Mucosa of rectum (tissue), 2 donors: ENCODE measurements around the gene VWA3A.
"Not testable (repeated sequence)": the region's sequence is repeated elsewhere in the genome, so short reads cannot be mapped to it uniquely, and the experiment has no call there.

ENCODE experiments used
- H3K27ac ChIP-seq, 2 donors: one replicate each; pipeline ENCODE4 v1.7.0; 2013; ENCODE audit warnings: inconsistent platforms in 2 of 2, low read depth in 2 of 2, low read length in 2 of 2
- H3K27me3 ChIP-seq, 2 donors: one replicate each; pipeline ENCODE4 v1.7.0; 2013; ENCODE audit warnings: low read length in 2 of 2; ENCODE audit not compliant: control insufficient read depth in 2 of 2, insufficient read depth in 2 of 2
- H3K36me3 ChIP-seq, 2 donors: one replicate each; pipeline ENCODE4 v1.7.0; 2013; ENCODE audit warnings: low read length in 2 of 2; ENCODE audit not compliant: control insufficient read depth in 2 of 2, insufficient read depth in 2 of 2
- H3K4me1 ChIP-seq, 2 donors: one replicate each; pipeline ENCODE4 v1.7.0; 2013; ENCODE audit warnings: low read length in 2 of 2, mild to moderate bottlenecking in 1 of 2; ENCODE audit not compliant: control insufficient read depth in 2 of 2, insufficient read depth in 2 of 2
- H3K4me3 ChIP-seq, 2 donors: one replicate each; pipeline ENCODE4 v1.7.0; 2013; ENCODE audit warnings: low read length in 2 of 2
- H3K9ac ChIP-seq, 2 donors: one replicate each; pipeline ENCODE4 v1.7.0; 2013; ENCODE audit warnings: low read length in 2 of 2, low read depth in 1 of 2, mild to moderate bottlenecking in 1 of 2
- H3K9me3 ChIP-seq, 2 donors: one replicate each; pipeline ENCODE4 v1.7.0; 2013; ENCODE audit warnings: low read length in 2 of 2; ENCODE audit not compliant: control insufficient read depth in 2 of 2
- donor health status: healthy.
- donor health status: Normal muscosa, but diverticular disease.

The VWA3A gene

DNA sequence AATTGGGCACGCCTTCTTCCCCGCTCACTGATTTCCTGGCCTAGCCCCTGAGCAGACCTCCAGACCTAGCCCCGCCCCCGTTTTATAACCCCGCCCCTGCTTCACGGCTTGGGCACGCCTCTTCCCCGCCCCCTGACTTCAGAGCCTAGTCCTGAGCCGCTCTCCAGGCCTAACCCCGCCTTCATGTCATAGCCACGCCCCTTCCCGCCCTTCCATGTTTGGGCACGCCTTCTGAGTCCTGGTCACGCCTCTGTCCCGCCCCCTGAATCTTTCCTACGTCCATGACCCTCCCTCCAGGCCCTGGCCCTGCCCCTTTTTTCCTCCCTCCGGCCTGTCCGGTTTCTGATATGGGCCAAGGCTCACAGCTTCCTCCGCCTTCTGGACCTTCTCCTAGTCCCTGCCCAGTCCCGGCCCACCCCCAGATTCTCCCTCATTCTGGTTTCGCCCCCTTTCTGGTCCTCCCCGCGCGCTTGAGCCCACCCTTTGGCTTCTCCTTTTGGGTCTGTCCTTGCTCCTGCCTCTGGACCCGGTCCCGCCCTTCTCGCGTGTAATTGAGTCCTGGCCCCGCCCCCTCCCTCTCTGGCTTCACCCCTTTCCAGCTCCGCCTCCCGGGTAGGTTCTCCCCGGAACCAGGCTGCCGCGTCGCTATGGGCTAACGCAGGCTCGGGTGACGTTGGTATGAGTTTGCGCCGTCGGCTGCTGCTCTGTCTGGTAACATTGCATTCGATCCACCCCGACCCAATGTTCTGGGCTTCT lies 98.6 kb downstream of the VWA3A start:
- Histone ChIP-seq H3K27ac (peak overlapping the region; percentile 99 to 100), H3K9me3 (no peaks in the 10 kb centered on the region), H3K9ac (peak overlapping the region; percentile 84 to 93), H3K27me3 (no peaks in the 10 kb centered on the region), H3K36me3 (no peaks in the 10 kb centered on the region), H3K4me1 (peaks cover 34 to 37% of the 10 kb centered on the region in 2 donors), H3K4me3 (peak overlapping the region; percentile 76 to 87)

DNA sequence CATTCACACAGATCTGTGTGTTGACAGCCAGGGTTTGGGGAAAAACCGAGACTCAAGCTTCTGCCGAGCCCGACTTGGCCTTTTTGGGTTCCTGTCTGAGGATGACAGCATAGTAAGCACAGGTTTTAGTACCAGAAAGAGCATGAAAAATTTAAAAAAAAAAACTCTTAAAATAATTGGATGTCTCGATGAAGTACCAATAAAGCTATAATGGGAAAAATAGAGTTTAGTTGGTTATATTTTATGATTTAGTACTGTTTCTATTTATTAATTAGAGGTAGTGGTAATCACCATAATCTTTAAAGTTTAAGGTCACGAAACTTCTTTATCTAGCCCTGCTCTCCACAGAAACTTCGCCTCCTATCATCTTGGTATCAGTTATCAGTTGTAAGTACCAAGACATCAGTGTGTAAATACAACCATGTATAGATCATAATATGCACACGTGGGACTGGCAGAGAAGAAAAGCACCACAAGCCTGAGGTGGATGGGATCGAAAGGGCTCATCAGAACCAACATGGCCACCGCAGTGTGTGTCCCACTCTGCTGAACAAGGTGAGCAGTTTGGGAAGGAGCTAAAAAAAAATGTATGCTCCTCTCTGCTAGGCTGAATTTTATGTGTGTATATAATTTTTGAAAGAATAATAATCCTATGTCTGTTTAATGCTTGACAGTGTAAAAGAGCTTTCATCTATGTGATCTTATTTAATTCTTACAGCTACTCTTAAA lies 99.4 kb downstream of the VWA3A start:
- no peaks in the 10 kb centered on the region for H3K27me3 ChIP-seq
- H3K4me1 ChIP-seq = peaks cover 37% of the 10 kb centered on the region in 2 donors
- H3K9me3 ChIP-seq = no peaks in the 10 kb centered on the region
- peak overlapping the region; percentile 84 to 93 for H3K9ac ChIP-seq
- no peaks in the 10 kb centered on the region for H3K36me3 ChIP-seq
- peak overlapping the region; percentile 99 for H3K27ac ChIP-seq
- peak overlapping the region; percentile 76 to 87 for H3K4me3 ChIP-seq

DNA sequence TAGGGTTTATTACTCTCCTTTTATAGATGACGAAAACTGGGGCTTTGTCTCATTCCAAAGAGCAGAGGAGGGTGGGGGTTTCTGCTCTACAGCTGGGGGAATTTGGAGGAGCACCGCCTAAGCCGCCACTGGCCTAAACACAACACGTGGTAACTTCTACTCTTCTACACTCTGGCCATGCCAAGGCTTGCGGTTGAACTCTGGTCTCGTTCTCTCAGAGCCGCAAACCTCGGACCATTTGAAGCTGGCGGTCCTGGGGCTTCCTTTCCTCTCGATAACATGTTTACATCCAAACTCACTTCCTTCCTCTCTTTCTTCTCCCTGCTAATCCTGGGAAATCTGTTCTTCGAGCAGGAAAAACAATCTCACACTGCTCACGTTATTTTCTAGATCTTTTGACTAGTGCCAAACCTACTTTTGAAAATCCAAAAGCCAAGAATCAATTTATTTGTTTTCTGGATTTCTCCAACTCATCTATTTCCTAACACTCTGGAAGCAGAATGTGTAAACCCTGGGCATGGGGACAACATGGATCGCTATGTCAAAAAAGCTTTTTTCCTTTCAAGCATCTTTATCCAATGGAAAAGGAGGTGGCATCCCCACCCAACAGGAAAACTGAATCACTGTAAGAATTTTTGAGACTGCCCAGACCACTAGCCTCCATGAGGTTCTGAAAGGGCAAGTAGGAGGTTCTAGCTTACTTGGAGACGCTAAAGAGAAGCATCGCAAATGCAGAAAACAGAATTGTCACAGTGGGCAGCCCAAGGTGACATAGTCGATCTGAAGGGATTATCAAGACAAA lies 100.1 kb downstream of the VWA3A start:
- Histone ChIP-seq H3K27ac (peak overlapping the region; percentile 99), H3K9me3 (no peaks in the 10 kb centered on the region), H3K9ac (peak overlapping the region; percentile 63 to 93), H3K4me3 (peak overlapping the region; percentile 76 to 87), H3K36me3 (no peaks in the 10 kb centered on the region), H3K4me1 (peaks cover 37% of the 10 kb centered on the region in 2 donors), H3K27me3 (no peaks in the 10 kb centered on the region)

- no peak overlapping the region for H3K4me3 ChIP-seq
- no peaks in the 10 kb centered on the region for H3K27me3 ChIP-seq
- no peak overlapping the region for H3K9ac ChIP-seq
- no peaks in the 10 kb centered on the region for H3K9me3 ChIP-seq
- H3K36me3 ChIP-seq = no peaks in the 10 kb centered on the region
- H3K27ac ChIP-seq = peak overlapping the region; percentile 99
- H3K4me1 ChIP-seq = peaks cover 37% of the 10 kb centered on the region in 2 donors
Observed at GRCh38 chr16:22193063-22193411, 100.7 kb downstream of the VWA3A start.

GRCh38 chr16:22194707-22195444 lies 102.5 kb downstream of the VWA3A start:
- Histone ChIP-seq H3K9ac (peak overlapping the region in 1 of 2 donors; percentile 32), H3K36me3 (no peaks in the 10 kb centered on the region), H3K27ac (peak overlapping the region in 1 of 2 donors; percentile 43), H3K27me3 (no peaks in the 10 kb centered on the region), H3K9me3 (no peaks in the 10 kb centered on the region), H3K4me1 (peaks cover 19% of the 10 kb centered on the region in 2 donors), H3K4me3 (no peak overlapping the region)

DNA sequence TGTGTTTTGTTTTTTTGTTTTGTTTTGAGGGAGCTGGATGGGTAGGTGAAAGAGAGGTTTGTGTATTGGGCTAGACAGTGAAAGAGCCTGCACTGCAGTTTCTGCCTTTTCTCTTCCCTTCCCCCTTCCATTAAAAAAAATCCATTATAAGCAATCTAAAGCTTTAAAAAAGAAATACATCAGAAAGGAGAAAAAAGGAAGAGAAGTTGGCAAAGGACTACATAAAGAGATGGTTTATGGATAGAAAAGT lies 103.0 kb downstream of the VWA3A start:
- Histone ChIP-seq H3K9ac (peak overlapping the region in 1 of 2 donors; percentile 32), H3K27me3 (no peaks in the 10 kb centered on the region), H3K9me3 (no peaks in the 10 kb centered on the region), H3K36me3 (no peaks in the 10 kb centered on the region), H3K4me1 (peaks cover 18% of the 10 kb centered on the region in 2 donors), H3K4me3 (peak overlapping the region in 1 of 2 donors; percentile 77), H3K27ac (peak overlapping the region; percentile 40 to 43)

- Histone ChIP-seq H3K4me3 (peak overlapping the region; percentile 75 to 77), H3K27ac (peak overlapping the region; percentile 40 to 43), H3K4me1 (peaks cover 18% of the 10 kb centered on the region in 2 donors), H3K27me3 (no peaks in the 10 kb centered on the region), H3K9me3 (no peaks in the 10 kb centered on the region), H3K9ac (peak overlapping the region; percentile 32 to 60), H3K36me3 (no peaks in the 10 kb centered on the region)
Observed at GRCh38 chr16:22195695-22196558, 103.6 kb downstream of the VWA3A start.

DNA sequence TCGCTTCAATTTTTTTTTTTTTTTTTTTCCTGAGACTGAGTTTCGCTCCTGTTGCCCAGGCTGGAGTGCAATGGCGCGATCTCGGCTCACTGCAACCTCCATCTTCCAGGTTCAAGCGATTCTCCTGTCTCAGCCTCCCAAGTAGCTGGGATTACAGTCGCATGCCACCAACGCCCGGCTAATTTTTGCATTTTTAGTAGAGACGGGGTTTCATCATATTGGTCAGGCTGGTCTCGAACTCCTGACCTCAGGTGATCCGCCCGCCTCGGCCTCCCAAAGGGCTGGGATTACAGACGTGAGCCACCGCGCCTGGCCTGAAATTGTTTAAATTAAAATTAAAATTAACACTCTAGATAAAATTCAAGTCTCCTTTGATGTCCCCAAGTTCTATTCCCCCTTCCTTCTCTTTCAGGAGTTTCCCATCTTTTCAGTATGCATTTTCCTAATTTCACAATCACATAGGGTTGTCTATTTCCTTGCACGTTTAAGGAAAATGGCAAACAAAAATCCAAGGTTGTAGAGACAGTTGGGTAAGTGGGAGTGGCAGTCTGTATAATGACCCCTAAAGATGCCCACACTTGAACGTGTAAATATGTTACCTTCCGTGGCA lies 104.3 kb downstream of the VWA3A start:
- Histone ChIP-seq H3K4me1 (peaks cover 18 to 19% of the 10 kb centered on the region in 2 donors), H3K4me3 (peak overlapping the region; percentile 75 to 77)
- not testable (repeated sequence) for H3K9ac ChIP-seq, H3K9me3 ChIP-seq, H3K27me3 ChIP-seq, H3K27ac ChIP-seq, H3K36me3 ChIP-seq
